ENCODE data around the gene ZNF358.

Gene ZNF358

DNA sequence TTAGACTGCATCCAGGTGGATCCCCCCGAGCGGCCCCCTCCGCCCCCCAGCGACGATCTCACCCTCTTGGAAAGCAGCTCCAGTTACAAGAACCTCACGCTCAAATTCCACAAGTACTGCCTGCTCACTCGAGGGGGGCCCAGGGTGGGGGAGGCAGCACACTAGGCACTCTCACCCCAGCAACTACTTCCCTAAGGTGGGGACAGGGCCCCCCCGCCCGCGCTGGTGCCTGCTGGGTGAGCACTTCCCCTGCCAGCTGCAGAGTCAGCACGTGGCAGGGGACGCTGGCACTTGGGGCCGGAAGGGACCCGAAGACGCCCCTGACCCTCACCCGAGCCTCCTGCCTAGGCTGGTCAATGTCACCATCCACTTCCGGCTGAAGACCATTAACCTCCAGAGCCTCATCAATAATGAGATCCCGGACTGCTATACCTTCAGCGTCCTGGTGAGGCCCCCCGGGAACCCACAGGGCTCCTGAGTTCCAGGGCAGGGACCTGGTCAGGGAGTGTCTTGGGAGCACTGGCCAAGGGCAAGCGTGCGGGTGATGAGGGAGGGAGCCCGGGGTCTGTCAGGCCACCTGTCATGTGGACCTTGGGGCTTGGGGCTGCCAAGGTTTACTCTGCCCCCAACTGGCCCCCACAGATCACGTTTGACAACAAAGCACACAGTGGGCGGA, 11.8 kb downstream of the ZNF358 start:
- Histone ChIP-seq H3K27me3 (replicated peaks; ENCODE audit: control insufficient read depth, insufficient read depth, low read length, poor library complexity, severe bottlenecking) (no peaks in the 10 kb centered on the region), H3K9me3 (ENCODE audit: control insufficient read depth, low read length) (no peaks in the 10 kb centered on the region), H3K4me3 (ENCODE audit: insufficient read depth, low read depth, low read length, poor library complexity, severe bottlenecking) (no peak overlapping the region), H3K27ac (ENCODE audit: insufficient read depth, low read length, poor library complexity, severe bottlenecking) (no peak overlapping the region), H3K36me3 (ENCODE audit: control insufficient read depth, insufficient read depth, low read length) (no peaks in the 10 kb centered on the region), H3K4me1 (ENCODE audit: control insufficient read depth, insufficient read depth, low read length, poor library complexity, severe bottlenecking) (peaks cover 8% of the 10 kb centered on the region)
- no peak for DNase-seq

DNA sequence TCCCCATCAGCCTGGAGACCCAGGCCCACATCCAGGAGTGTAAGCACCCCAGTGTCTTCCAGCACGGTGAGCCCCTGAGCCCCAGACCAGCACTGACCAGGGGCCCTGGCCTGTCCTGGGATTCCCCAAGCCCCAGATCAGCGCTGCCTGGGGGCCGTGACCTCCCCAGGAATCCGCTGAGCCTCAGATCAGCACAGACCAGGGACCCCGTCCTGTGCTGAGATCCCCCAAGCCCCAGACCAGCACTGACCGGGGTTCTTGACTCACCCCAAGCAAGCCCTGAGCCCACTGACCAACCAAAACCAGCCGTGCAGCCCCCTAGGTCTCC, 12.3 kb downstream of the ZNF358 start:
- H3K27ac ChIP-seq (ENCODE audit: insufficient read depth, low read length, poor library complexity, severe bottlenecking) = no peak overlapping the region
- no peak for DNase-seq
- H3K9me3 ChIP-seq (ENCODE audit: control insufficient read depth, low read length) = no peaks in the 10 kb centered on the region
- peaks cover 4% of the 10 kb centered on the region for H3K4me1 ChIP-seq (ENCODE audit: control insufficient read depth, insufficient read depth, low read length, poor library complexity, severe bottlenecking)
- H3K27me3 ChIP-seq (replicated peaks; ENCODE audit: control insufficient read depth, insufficient read depth, low read length, poor library complexity, severe bottlenecking) = no peaks in the 10 kb centered on the region
- no peak overlapping the region for H3K4me3 ChIP-seq (ENCODE audit: insufficient read depth, low read depth, low read length, poor library complexity, severe bottlenecking)
- H3K36me3 ChIP-seq (ENCODE audit: control insufficient read depth, insufficient read depth, low read length) = no peaks in the 10 kb centered on the region

DNA sequence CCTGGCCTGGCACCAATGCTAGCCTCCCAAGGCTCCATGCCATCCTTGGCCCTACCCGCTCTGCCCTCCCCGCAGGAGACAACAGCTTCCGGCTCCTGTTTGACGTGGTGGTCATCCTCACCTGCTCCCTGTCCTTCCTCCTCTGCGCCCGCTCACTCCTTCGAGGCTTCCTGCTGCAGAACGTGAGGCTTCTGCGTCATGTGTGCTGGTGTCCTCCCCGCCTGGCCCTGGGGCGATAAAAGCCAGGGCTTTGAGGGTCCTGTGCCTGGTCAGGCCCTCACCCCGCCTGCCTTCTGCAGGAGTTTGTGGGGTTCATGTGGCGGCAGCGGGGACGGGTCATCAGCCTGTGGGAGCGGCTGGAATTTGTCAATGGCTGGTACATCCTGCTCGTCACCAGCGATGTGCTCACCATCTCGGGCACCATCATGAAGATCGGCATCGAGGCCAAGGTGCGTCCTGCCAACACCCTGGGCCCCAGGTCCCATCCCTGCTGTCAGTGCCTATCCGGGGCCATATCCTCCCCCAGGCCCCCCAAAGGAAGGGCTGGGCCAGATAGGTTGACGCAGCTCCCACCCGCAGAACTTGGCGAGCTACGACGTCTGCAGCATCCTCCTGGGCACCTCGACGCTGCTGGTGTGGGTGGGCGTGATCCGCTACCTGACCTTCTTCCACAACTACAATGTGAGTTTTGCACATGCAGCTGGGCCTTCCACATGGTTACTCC, 12.8 kb downstream of the ZNF358 start:
- Histone ChIP-seq H3K4me3 (ENCODE audit: insufficient read depth, low read depth, low read length, poor library complexity, severe bottlenecking) (no peak overlapping the region), H3K27ac (ENCODE audit: insufficient read depth, low read length, poor library complexity, severe bottlenecking) (no peak overlapping the region), H3K27me3 (replicated peaks; ENCODE audit: control insufficient read depth, insufficient read depth, low read length, poor library complexity, severe bottlenecking) (no peaks in the 10 kb centered on the region), H3K9me3 (ENCODE audit: control insufficient read depth, low read length) (no peaks in the 10 kb centered on the region), H3K4me1 (ENCODE audit: control insufficient read depth, insufficient read depth, low read length, poor library complexity, severe bottlenecking) (peaks cover 2% of the 10 kb centered on the region), H3K36me3 (ENCODE audit: control insufficient read depth, insufficient read depth, low read length) (no peaks in the 10 kb centered on the region)
- no peak for DNase-seq

GRCh38 chr19:7529246-7529600, 13.3 kb downstream of the ZNF358 start:
- H3K27ac ChIP-seq (ENCODE audit: insufficient read depth, low read length, poor library complexity, severe bottlenecking) = no peak overlapping the region

DNA sequence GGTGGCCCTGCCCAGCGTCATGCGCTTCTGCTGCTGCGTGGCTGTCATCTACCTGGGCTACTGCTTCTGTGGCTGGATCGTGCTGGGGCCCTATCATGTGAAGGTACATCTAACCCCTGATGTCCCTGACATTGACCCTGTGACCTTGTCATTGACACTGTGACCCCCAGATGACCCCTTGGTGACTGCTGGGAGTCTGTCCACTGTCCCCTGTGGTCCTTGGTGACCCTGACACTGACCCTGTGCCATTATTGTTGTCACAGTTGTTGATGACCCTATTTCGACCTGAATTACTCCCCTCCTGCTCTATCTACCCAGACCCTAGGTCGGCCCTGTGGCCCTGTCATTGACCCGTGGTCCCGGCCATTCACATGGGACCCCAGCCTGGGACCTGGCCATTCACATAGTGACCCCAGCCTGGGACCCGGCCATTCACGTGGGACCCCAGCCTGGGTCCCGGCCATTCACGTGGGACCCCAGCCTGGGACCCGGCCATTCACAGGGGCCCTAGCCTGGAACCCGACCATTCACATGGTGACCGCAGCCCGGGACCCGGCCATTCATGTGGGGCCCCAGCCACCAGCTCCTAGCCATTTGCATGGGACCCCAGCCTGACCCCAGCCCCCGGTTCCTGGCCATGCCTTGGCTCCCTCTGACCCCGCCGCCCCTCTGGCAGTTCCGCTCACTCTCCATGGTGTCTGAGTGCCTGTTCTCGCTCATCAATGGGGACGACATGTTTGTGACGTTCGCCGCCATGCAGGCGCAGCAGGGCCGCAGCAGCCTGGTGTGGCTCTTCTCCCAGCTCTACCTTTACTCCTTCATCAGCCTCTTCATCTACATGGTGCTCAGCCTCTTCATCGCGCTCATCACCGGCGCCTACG, 13.9 kb downstream of the ZNF358 start:
- Histone ChIP-seq H3K9me3 (ENCODE audit: control insufficient read depth, low read length) (no peaks in the 10 kb centered on the region), H3K4me1 (ENCODE audit: control insufficient read depth, insufficient read depth, low read length, poor library complexity, severe bottlenecking) (peaks cover 9% of the 10 kb centered on the region), H3K4me3 (ENCODE audit: insufficient read depth, low read depth, low read length, poor library complexity, severe bottlenecking) (no peak overlapping the region), H3K27ac (ENCODE audit: insufficient read depth, low read length, poor library complexity, severe bottlenecking) (no peak overlapping the region), H3K27me3 (replicated peaks; ENCODE audit: control insufficient read depth, insufficient read depth, low read length, poor library complexity, severe bottlenecking) (no peaks in the 10 kb centered on the region), H3K36me3 (ENCODE audit: control insufficient read depth, insufficient read depth, low read length) (no peaks in the 10 kb centered on the region)
- DNase-seq = no peak

More at GRCh38 chr19:7529246-7529600, 13.3 kb downstream of the ZNF358 start:
- H3K27me3 ChIP-seq (replicated peaks; ENCODE audit: control insufficient read depth, insufficient read depth, low read length, poor library complexity, severe bottlenecking) = no peaks in the 10 kb centered on the region
- no peaks in the 10 kb centered on the region for H3K9me3 ChIP-seq (ENCODE audit: control insufficient read depth, low read length)
- no peak overlapping the region for H3K4me3 ChIP-seq (ENCODE audit: insufficient read depth, low read depth, low read length, poor library complexity, severe bottlenecking)
- no peak for DNase-seq
- no peaks in the 10 kb centered on the region for H3K36me3 ChIP-seq (ENCODE audit: control insufficient read depth, insufficient read depth, low read length)
- H3K4me1 ChIP-seq (ENCODE audit: control insufficient read depth, insufficient read depth, low read length, poor library complexity, severe bottlenecking) = peaks cover 4% of the 10 kb centered on the region

DNA sequence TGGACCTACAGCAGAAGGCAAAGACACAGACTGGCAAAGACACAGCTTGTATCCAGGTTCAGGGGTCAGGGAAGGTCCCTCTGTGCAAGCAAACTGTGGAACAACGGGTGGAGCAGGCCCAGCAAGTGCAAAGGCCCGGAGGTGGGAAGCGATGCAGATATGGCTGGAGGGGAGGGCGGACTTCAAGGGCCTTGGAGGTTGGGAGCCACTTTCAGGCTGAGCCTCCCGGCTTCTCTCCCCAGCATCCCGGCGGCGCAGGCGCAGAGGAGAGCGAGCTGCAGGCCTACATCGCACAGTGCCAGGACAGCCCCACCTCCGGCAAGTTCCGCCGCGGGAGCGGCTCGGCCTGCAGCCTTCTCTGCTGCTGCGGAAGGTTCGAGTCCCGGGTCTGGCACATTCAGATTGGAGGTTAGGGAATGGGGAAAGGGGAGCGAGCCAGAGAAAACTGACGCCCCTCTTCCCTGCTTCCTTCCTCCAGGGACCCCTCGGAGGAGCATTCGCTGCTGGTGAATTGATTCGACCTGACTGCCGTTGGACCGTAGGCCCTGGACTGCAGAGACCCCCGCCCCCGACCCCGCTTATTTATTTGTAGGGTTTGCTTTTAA, 17.5 kb downstream of the ZNF358 start:
- H3K27ac ChIP-seq (ENCODE audit: insufficient read depth, low read length, poor library complexity, severe bottlenecking) = peak overlapping the region; percentile 77
- peaks cover 1% of the 10 kb centered on the region for H3K36me3 ChIP-seq (ENCODE audit: control insufficient read depth, insufficient read depth, low read length)
- peak overlapping the region; percentile 95 for H3K4me3 ChIP-seq (ENCODE audit: insufficient read depth, low read depth, low read length, poor library complexity, severe bottlenecking)
- no peaks in the 10 kb centered on the region for H3K27me3 ChIP-seq (replicated peaks; ENCODE audit: control insufficient read depth, insufficient read depth, low read length, poor library complexity, severe bottlenecking)
- H3K9me3 ChIP-seq (ENCODE audit: control insufficient read depth, low read length) = no peaks in the 10 kb centered on the region
- DNase-seq = no peak
- peaks cover 14% of the 10 kb centered on the region for H3K4me1 ChIP-seq (ENCODE audit: control insufficient read depth, insufficient read depth, low read length, poor library complexity, severe bottlenecking)

DNA sequence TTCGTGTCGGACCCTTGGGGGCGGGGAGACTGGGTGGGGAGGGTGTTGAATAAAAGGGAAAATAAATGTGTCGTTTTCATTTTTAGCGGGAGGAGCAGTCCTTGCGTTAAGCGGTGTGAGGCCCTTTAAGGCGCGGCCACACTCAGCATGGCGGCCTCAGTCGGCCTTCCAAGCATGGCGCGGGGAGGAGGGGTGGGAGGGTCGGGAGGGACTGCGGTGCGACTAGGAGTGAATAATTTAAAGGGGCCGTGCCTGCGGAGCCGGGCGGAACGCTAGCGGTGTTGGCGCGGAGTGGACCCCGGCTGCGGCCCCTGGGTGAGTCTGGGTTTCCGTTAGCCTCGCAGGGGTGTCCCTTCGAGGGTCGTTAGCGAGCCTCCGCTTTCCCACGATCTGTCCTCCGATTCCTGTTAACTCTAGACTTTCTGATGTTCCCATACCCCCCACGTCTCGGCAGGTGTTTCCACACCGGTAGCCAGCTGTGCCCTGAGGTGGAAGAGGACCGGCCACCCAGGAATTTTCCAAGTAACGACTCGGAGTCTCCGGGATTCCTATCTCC, 18.1 kb downstream of the ZNF358 start:
- Histone ChIP-seq H3K27me3 (replicated peaks; ENCODE audit: control insufficient read depth, insufficient read depth, low read length, poor library complexity, severe bottlenecking) (no peaks in the 10 kb centered on the region), H3K9me3 (ENCODE audit: control insufficient read depth, low read length) (no peaks in the 10 kb centered on the region), H3K4me1 (ENCODE audit: control insufficient read depth, insufficient read depth, low read length, poor library complexity, severe bottlenecking) (peaks cover 14% of the 10 kb centered on the region), H3K36me3 (ENCODE audit: control insufficient read depth, insufficient read depth, low read length) (peaks cover 7% of the 10 kb centered on the region), H3K4me3 (ENCODE audit: insufficient read depth, low read depth, low read length, poor library complexity, severe bottlenecking) (peak overlapping the region; percentile 95), H3K27ac (ENCODE audit: insufficient read depth, low read length, poor library complexity, severe bottlenecking) (peak overlapping the region; percentile 77)
- peak; percentile 70 to 78 (median 75) for DNase-seq

GRCh38 chr19:7534531-7535046, 18.7 kb downstream of the ZNF358 start:
- peak overlapping the region; percentile 95 for H3K4me3 ChIP-seq (ENCODE audit: insufficient read depth, low read depth, low read length, poor library complexity, severe bottlenecking)
- H3K27me3 ChIP-seq (replicated peaks; ENCODE audit: control insufficient read depth, insufficient read depth, low read length, poor library complexity, severe bottlenecking) = no peaks in the 10 kb centered on the region
- peaks cover 7% of the 10 kb centered on the region for H3K36me3 ChIP-seq (ENCODE audit: control insufficient read depth, insufficient read depth, low read length)
- peaks cover 14% of the 10 kb centered on the region for H3K4me1 ChIP-seq (ENCODE audit: control insufficient read depth, insufficient read depth, low read length, poor library complexity, severe bottlenecking)
- no peaks in the 10 kb centered on the region for H3K9me3 ChIP-seq (ENCODE audit: control insufficient read depth, low read length)
- H3K27ac ChIP-seq (ENCODE audit: insufficient read depth, low read length, poor library complexity, severe bottlenecking) = peak overlapping the region; percentile 77
- DNase-seq = peak in 1 of 3 donors; percentile 20
